SK-N-MC (cell line): ENCODE measurements around the gene IFNLR1.

Source experiments
- EZH2 ChIP-seq: fragments of 200-600 bp; sonication (generic); IDR thresholded peaks from one replicate; pipeline ENCODE4 v1.6.1; 2017; ENCODE audit warnings: antibody characterized with exemption
- POLR2AphosphoS5 ChIP-seq: IDR thresholded peaks from 2 replicates; pipeline ENCODE4 v1.6.1; 2012; ENCODE audit warnings: mild to moderate bottlenecking, low read depth, low read length, borderline replicate concordance

DNA sequence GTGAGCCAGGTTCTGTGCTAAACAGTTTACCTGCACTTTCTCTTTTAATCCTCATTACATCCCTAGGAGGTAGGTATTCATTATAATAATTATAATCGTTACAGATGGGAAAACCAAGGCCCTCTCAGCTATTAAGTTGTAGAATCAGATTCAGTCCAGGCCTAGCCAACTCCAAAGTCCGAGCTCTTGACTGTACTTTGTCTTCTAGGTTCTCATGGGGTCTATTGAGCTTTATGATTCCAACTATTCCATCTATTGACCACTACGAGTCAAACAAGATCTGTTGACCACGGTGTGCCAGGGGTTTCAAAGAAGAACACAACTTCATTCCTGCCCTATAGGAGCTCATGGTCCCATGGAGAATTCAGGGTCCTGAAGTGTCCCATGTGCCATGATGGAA lies 2.0 kb downstream of the IFNLR1 start:
- TF ChIP-seq POLR2AphosphoS5 (no peak), EZH2 (no peak)
